ENCODE data around the gene TYRO3.

- TF ChIP-seq POLR2A (IDR thresholded peaks at IDR 0.05) (no peak), CTCF (IDR thresholded peaks at IDR 0.05) (no peak)
These were observed 13.9 kb downstream of the TYRO3 start for GRCh38 chr15:41572866-41573265.

Data from vagina (tissue), 2 donors.